ENCODE measurements around the gene C5AR2.

The C5AR2 gene

DNA sequence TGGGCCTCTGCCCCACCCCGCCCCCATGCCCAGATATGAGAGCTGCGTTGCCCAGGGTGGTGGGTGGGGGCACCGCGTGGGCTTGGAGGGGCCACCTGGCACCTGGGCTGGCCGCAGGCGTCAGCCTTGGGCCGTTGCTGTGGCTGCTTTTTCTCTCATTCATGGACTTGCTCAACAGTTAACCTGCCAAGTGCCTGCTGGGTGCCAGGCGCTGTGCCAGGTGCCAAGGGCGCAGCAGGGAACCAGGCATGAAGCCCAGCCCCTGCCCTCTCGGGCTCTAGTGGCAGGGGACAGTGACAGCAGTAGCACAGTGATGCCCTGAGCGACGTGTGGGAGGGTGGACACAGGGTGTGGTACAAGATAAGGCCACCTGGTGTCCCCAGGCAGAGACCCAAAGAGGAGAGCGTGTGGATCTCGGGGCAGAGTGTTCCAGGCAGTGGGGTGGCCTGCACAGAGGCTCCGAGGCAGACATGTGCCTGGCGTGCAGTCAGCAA lies 45.3 kb downstream of the C5AR2 start:
- Histone ChIP-seq H3K18ac (ENCODE audit: low read length) (no peak overlapping the region), H3K4me3 (ENCODE audit: low read length in 2 of 2) (no peak overlapping the region), H2BK120ac (ENCODE audit: low read depth, low read length) (no peak overlapping the region), H3K27me3 (ENCODE audit: control insufficient read depth in 3 of 3, insufficient read depth in 3 of 3, low read depth in 1 of 3, low read length in 3 of 3) (no peaks in the 10 kb centered on the region), H2AK5ac (ENCODE audit: low read depth, low read length) (no peak overlapping the region), H3K9me3 (replicated peaks in 1 of 2; ENCODE audit: control insufficient read depth in 2 of 2, insufficient read depth in 1 of 2, low read depth in 1 of 2, low read length in 2 of 2) (no peaks in the 10 kb centered on the region), H3K14ac (ENCODE audit: low read length) (no peak overlapping the region), H3K79me1 (ENCODE audit: low read depth, low read length) (peaks cover 13% of the 10 kb centered on the region), H2AFZ (ENCODE audit: low read length) (no peak overlapping the region), H3K4ac (ENCODE audit: low read length) (no peak overlapping the region), H4K8ac (ENCODE audit: low read depth, low read length) (peak overlapping the region; percentile 43), H3K4me2 (ENCODE audit: insufficient read depth, low read length, poor library complexity, severe bottlenecking) (no peak overlapping the region), H2BK15ac (ENCODE audit: low read length) (no peak overlapping the region), H2BK12ac (ENCODE audit: low read length) (no peak overlapping the region), H2BK5ac (ENCODE audit: low read length) (no peak overlapping the region), H3K9ac (ENCODE audit: low read depth, low read length, poor library complexity) (no peak overlapping the region), H4K91ac (ENCODE audit: low read depth, low read length, poor library complexity) (no peak overlapping the region), H3K4me1 (ENCODE audit: control insufficient read depth in 2 of 2, insufficient read depth in 1 of 2, low read depth in 1 of 2, low read length in 2 of 2) (no peaks in the 10 kb centered on the region), H3K36me3 (replicated peaks in 1 of 2; ENCODE audit: control insufficient read depth in 2 of 2, insufficient read depth in 2 of 2, low read length in 2 of 2) (peaks cover 70 to 95% of the 10 kb centered on the region in 2 donors), H3K23ac (ENCODE audit: low read depth, low read length, poor library complexity) (no peak overlapping the region), H3K27ac (replicated peaks; ENCODE audit: low read length) (no peak overlapping the region)
- no peak for DNase-seq (ENCODE audit: low spot score)
- no CpG with 5 or more reads among the region's 16 CpGs for WGBS, 2 donors (ENCODE audit: extremely low coverage in 2 of 2, insufficient read length in 2 of 2, insufficient replicate concordance in 1 of 2)

DNA sequence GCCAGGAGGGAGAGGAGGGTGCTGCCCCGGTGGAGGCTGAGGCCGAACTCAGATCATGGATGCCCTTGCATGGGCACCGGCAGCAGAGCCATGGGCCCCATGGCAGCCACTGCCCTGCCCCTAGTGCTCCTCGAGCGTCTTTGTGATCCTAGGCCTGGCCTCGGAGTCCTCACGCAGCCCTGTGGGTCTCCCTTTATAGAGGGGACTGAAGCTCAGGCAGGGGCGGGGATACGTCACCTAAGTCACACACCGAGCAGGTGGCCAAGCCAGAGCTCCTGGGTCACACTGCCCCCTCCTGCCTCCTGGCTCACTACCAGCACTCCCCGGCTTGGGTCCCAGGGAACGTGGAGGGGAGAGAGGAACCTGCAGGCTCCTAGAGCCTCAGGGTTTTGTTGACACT lies 45.8 kb downstream of the C5AR2 start:
- no peaks in the 10 kb centered on the region for H3K9me3 ChIP-seq (replicated peaks in 1 of 2; ENCODE audit: control insufficient read depth in 2 of 2, insufficient read depth in 1 of 2, low read depth in 1 of 2, low read length in 2 of 2)
- no CpG with 5 or more reads among the region's 12 CpGs for WGBS, 2 donors (ENCODE audit: extremely low coverage in 2 of 2, insufficient read length in 2 of 2, insufficient replicate concordance in 1 of 2)
- H3K14ac ChIP-seq (ENCODE audit: low read length), result no peak overlapping the region
- no peak overlapping the region for H3K4me2 ChIP-seq (ENCODE audit: insufficient read depth, low read length, poor library complexity, severe bottlenecking)
- H3K27ac ChIP-seq (replicated peaks; ENCODE audit: low read length), result no peak overlapping the region
- no peak overlapping the region for H3K23ac ChIP-seq (ENCODE audit: low read depth, low read length, poor library complexity)
- peaks cover 9% of the 10 kb centered on the region for H3K79me1 ChIP-seq (ENCODE audit: low read depth, low read length)
- H3K36me3 ChIP-seq (replicated peaks in 1 of 2; ENCODE audit: control insufficient read depth in 2 of 2, insufficient read depth in 2 of 2, low read length in 2 of 2), result peaks cover 65 to 93% of the 10 kb centered on the region in 2 donors
- H2BK15ac ChIP-seq (ENCODE audit: low read length), result no peak overlapping the region
- no peak overlapping the region for H2BK120ac ChIP-seq (ENCODE audit: low read depth, low read length)
- no peak overlapping the region for H2BK12ac ChIP-seq (ENCODE audit: low read length)
- H3K9ac ChIP-seq (ENCODE audit: low read depth, low read length, poor library complexity), result no peak overlapping the region
- no peak overlapping the region for H2BK5ac ChIP-seq (ENCODE audit: low read length)
- no peaks in the 10 kb centered on the region for H3K27me3 ChIP-seq (ENCODE audit: control insufficient read depth in 3 of 3, insufficient read depth in 3 of 3, low read depth in 1 of 3, low read length in 3 of 3)
- H4K91ac ChIP-seq (ENCODE audit: low read depth, low read length, poor library complexity), result no peak overlapping the region
- H2AFZ ChIP-seq (ENCODE audit: low read length), result no peak overlapping the region
- no peak for DNase-seq (ENCODE audit: low spot score)
- H3K18ac ChIP-seq (ENCODE audit: low read length), result no peak overlapping the region
- no peak overlapping the region for H2AK5ac ChIP-seq (ENCODE audit: low read depth, low read length)
- no peaks in the 10 kb centered on the region for H3K4me1 ChIP-seq (ENCODE audit: control insufficient read depth in 2 of 2, insufficient read depth in 1 of 2, low read depth in 1 of 2, low read length in 2 of 2)
- H3K4ac ChIP-seq (ENCODE audit: low read length), result no peak overlapping the region
- H4K8ac ChIP-seq (ENCODE audit: low read depth, low read length), result no peak overlapping the region
- H3K4me3 ChIP-seq (ENCODE audit: low read length in 2 of 2), result no peak overlapping the region

DNA sequence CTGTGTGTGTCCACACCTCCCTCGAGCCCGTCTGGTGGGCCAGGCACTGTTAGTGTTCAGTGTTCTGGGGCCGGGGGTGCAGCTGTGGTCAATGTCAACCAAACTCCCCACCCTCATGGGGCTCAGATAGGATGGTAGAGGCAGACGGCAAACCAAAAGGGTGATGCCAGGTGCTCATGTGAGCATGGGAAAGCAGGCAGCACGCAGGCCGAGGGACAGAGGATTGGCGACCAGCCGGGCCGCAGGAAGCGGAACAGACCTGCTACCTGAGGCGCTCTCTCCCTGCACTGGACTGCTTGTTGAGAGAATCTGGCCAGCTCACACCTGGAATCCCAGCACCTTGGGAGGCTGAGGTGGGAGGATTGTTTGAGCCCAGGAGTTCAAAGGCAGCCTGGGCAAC lies 46.3 kb downstream of the C5AR2 start:
- peaks cover 9% of the 10 kb centered on the region for H3K79me1 ChIP-seq (ENCODE audit: low read depth, low read length)
- no CpG with 5 or more reads among the region's 11 CpGs for WGBS, 2 donors (ENCODE audit: extremely low coverage in 2 of 2, insufficient read length in 2 of 2, insufficient replicate concordance in 1 of 2)
- H3K9ac ChIP-seq (ENCODE audit: low read depth, low read length, poor library complexity), result no peak overlapping the region
- no peak for DNase-seq (ENCODE audit: low spot score)
- H3K4me3 ChIP-seq (ENCODE audit: low read length in 2 of 2), result no peak overlapping the region
- peak overlapping the region; percentile 72 for H4K91ac ChIP-seq (ENCODE audit: low read depth, low read length, poor library complexity)
- no peak overlapping the region for H2AK5ac ChIP-seq (ENCODE audit: low read depth, low read length)
- no peak overlapping the region for H3K23ac ChIP-seq (ENCODE audit: low read depth, low read length, poor library complexity)
- H2BK5ac ChIP-seq (ENCODE audit: low read length), result no peak overlapping the region
- H3K36me3 ChIP-seq (replicated peaks in 1 of 2; ENCODE audit: control insufficient read depth in 2 of 2, insufficient read depth in 2 of 2, low read length in 2 of 2), result peaks cover 61 to 92% of the 10 kb centered on the region in 2 donors
- no peak overlapping the region for H3K18ac ChIP-seq (ENCODE audit: low read length)
- H2AFZ ChIP-seq (ENCODE audit: low read length), result no peak overlapping the region
- no peak overlapping the region for H3K14ac ChIP-seq (ENCODE audit: low read length)
- no peaks in the 10 kb centered on the region for H3K9me3 ChIP-seq (replicated peaks in 1 of 2; ENCODE audit: control insufficient read depth in 2 of 2, insufficient read depth in 1 of 2, low read depth in 1 of 2, low read length in 2 of 2)
- H3K27me3 ChIP-seq (ENCODE audit: control insufficient read depth in 3 of 3, insufficient read depth in 3 of 3, low read depth in 1 of 3, low read length in 3 of 3), result no peaks in the 10 kb centered on the region
- H3K4me2 ChIP-seq (ENCODE audit: insufficient read depth, low read length, poor library complexity, severe bottlenecking), result no peak overlapping the region
- H2BK15ac ChIP-seq (ENCODE audit: low read length), result no peak overlapping the region
- H2BK12ac ChIP-seq (ENCODE audit: low read length), result no peak overlapping the region
- no peak overlapping the region for H4K8ac ChIP-seq (ENCODE audit: low read depth, low read length)
- H3K4ac ChIP-seq (ENCODE audit: low read length), result no peak overlapping the region
- H2BK120ac ChIP-seq (ENCODE audit: low read depth, low read length), result no peak overlapping the region
- no peak overlapping the region for H3K27ac ChIP-seq (replicated peaks; ENCODE audit: low read length)
- no peaks in the 10 kb centered on the region for H3K4me1 ChIP-seq (ENCODE audit: control insufficient read depth in 2 of 2, insufficient read depth in 1 of 2, low read depth in 1 of 2, low read length in 2 of 2)

DNA sequence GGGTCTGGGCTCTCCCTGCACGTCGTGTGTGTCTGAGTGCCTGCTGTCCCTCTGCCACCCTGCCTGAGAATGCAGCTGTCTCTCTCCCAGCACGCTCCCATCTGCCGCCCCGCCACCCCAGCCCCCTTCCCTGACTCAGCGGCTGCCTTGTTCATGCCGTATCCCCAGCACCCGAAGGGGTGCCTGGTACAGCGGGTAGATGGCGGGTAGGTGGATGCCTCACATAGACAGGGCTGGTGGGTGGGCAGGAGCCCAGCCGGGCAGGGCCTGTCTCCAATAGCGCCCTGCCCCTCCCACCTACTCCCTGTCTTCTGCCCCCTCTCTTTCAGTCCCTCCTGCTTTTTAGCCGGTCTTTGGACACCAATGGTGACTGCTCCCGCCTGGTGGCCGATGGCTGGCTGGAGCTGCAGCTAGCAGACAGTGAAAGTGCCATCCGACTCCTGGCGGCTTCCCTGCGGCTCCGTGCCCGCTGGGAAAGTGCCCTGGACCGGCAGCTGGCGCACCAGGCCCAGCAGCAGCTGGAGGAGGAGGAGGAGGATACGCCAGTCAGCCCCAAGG lies 47.5 kb downstream of the C5AR2 start:
- H2BK120ac ChIP-seq (ENCODE audit: low read depth, low read length), result no peak overlapping the region
- no peak overlapping the region for H2AFZ ChIP-seq (ENCODE audit: low read length)
- no peaks in the 10 kb centered on the region for H3K9me3 ChIP-seq (replicated peaks in 1 of 2; ENCODE audit: control insufficient read depth in 2 of 2, insufficient read depth in 1 of 2, low read depth in 1 of 2, low read length in 2 of 2)
- peak overlapping the region; percentile 22 for H2BK12ac ChIP-seq (ENCODE audit: low read length)
- peaks cover 9% of the 10 kb centered on the region for H3K79me1 ChIP-seq (ENCODE audit: low read depth, low read length)
- H3K27ac ChIP-seq (replicated peaks; ENCODE audit: low read length), result no peak overlapping the region
- no peak for DNase-seq (ENCODE audit: low spot score)
- H4K8ac ChIP-seq (ENCODE audit: low read depth, low read length), result no peak overlapping the region
- peak overlapping the region; percentile 21 for H3K9ac ChIP-seq (ENCODE audit: low read depth, low read length, poor library complexity)
- H4K91ac ChIP-seq (ENCODE audit: low read depth, low read length, poor library complexity), result no peak overlapping the region
- no peak overlapping the region for H3K4ac ChIP-seq (ENCODE audit: low read length)
- H3K14ac ChIP-seq (ENCODE audit: low read length), result no peak overlapping the region
- peak overlapping the region; percentile 80 for H3K23ac ChIP-seq (ENCODE audit: low read depth, low read length, poor library complexity)
- peak overlapping the region; percentile 28 for H3K18ac ChIP-seq (ENCODE audit: low read length)
- no peak overlapping the region for H3K4me2 ChIP-seq (ENCODE audit: insufficient read depth, low read length, poor library complexity, severe bottlenecking)
- H3K27me3 ChIP-seq (ENCODE audit: control insufficient read depth in 3 of 3, insufficient read depth in 3 of 3, low read depth in 1 of 3, low read length in 3 of 3), result no peaks in the 10 kb centered on the region
- H3K4me3 ChIP-seq (ENCODE audit: low read length in 2 of 2), result peak overlapping the region in 1 of 2 donors; percentile 16
- H2BK15ac ChIP-seq (ENCODE audit: low read length), result no peak overlapping the region
- H2BK5ac ChIP-seq (ENCODE audit: low read length), result peak overlapping the region; percentile 53
- H2AK5ac ChIP-seq (ENCODE audit: low read depth, low read length), result no peak overlapping the region
- no CpG with 5 or more reads among the region's 23 CpGs for WGBS, 2 donors (ENCODE audit: extremely low coverage in 2 of 2, insufficient read length in 2 of 2, insufficient replicate concordance in 1 of 2)
- H3K4me1 ChIP-seq (ENCODE audit: control insufficient read depth in 2 of 2, insufficient read depth in 1 of 2, low read depth in 1 of 2, low read length in 2 of 2), result no peaks in the 10 kb centered on the region
- H3K36me3 ChIP-seq (replicated peaks in 1 of 2; ENCODE audit: control insufficient read depth in 2 of 2, insufficient read depth in 2 of 2, low read length in 2 of 2), result peaks cover 54 to 83% of the 10 kb centered on the region in 2 donors

Measured in neuronal stem cell (in vitro differentiated cells).